Peyer's patch (tissue), 4 donors: ENCODE results near the gene MAML1.

Experiments
- CTCF ChIP-seq, 6 experiments: fragments of 450-650 bp in 4 of 6; fragments of 200-600 bp in 2 of 6; sonication (generic) in 1 of 6; IDR thresholded peaks; one replicate each; pipeline ENCODE4 v1.5.1; 2017 to 2019; ENCODE audit warnings: antibody characterized with exemption in 6 of 6, mild to moderate bottlenecking in 3 of 6, moderate library complexity in 1 of 6
- POLR2A ChIP-seq, 2 donors: fragments of 450-650 bp; IDR thresholded peaks; one replicate each; pipeline ENCODE4 v1.5.1; 2017; ENCODE audit warnings: antibody characterized with exemption in 2 of 2, mild to moderate bottlenecking in 2 of 2, moderate library complexity in 2 of 2

DNA sequence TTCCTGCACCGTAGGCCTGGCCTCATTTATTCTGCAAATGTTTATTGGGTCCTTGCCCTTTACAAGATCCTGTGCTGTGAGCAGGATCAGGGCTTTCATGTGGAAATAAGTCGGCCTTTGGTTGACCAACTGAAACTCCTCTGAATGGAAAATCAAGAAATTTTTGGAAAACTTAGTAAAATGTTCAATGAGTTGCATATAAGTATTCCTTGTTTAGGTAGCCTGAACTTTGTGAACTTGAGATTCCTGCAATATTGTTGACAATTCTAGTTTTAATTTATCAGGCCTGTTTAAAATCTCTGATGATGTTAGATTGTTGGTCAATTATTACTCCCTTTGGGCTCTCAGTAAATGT, 1.1 kb downstream of the MAML1 start:
- no peak for TF ChIP-seq CTCF (IDR thresholded peaks at IDR 0.05)
- no peak for TF ChIP-seq POLR2A (IDR thresholded peaks at IDR 0.05)
